OCI-LY7 (cell line): ENCODE results near the gene CASZ1. TPM values are rescaled to one million over a fixed set of nuclear protein-coding genes. Genes with fewer than 3 reads are reported as not detected.

ENCODE experiments used
- BruUV-seq: library from RNA; stranded (reverse); fragments of 400-500 nt; replicated peaks from 2 replicates; lab custom pipeline; 2021; lab: Mats Ljungman, UMichigan
- CTCF ChIA-PET: fragments of 300-600 bp; sonication (Branson Sonifier 250); formaldehyde crosslinking; loops from one replicate; lab custom pipeline; 2022; ENCODE audit warnings: antibody characterized with exemption; ENCODE audit not compliant: unreplicated experiment; lab: Charles Lee
- POLR2A ChIA-PET: fragments of 300-600 bp; sonication (Branson Sonifier 250); formaldehyde crosslinking; loops from one replicate; lab custom pipeline; 2022; ENCODE audit warnings: antibody characterized with exemption; lab: Charles Lee
- DNase-seq: peaks from one replicate; pipeline ENCODE4 v3.0.0-alpha.2; 2015; ENCODE audit warnings: low spot score
- H2AFZ ChIP-seq: fragments of 200-600 bp; sonication (generic), shearing (Covaris generic); 2 replicates; pipeline ENCODE4 v1.6.1; 2014; ENCODE audit warnings: mild to moderate bottlenecking, antibody characterized with exemption, low read length, moderate library complexity
- H3K27ac ChIP-seq: fragments of 200-600 bp; sonication (generic); 2 replicates; pipeline ENCODE4 v1.5.1; 2014; ENCODE audit warnings: mixed run types, low read depth, mild to moderate bottlenecking, moderate library complexity, low read length, inconsistent platforms; ENCODE audit not compliant: poor library complexity, severe bottlenecking
- H3K36me3 ChIP-seq: fragments of 200-600 bp; sonication (generic); 2 replicates; pipeline ENCODE4 v1.6.1; 2014; ENCODE audit warnings: mild to moderate bottlenecking, antibody characterized with exemption, low read length, moderate library complexity, mixed read lengths; ENCODE audit not compliant: insufficient read depth
- H3K4me1 ChIP-seq: fragments of 200-600 bp; sonication (generic); 2 replicates; pipeline ENCODE4 v1.5.1; 2014; ENCODE audit warnings: mild to moderate bottlenecking, low read length; ENCODE audit not compliant: insufficient read depth, poor library complexity, severe bottlenecking
- H3K4me2 ChIP-seq: fragments of 200-600 bp; sonication (generic); 2 replicates; pipeline ENCODE4 v1.6.1; 2014; ENCODE audit warnings: mild to moderate bottlenecking, low read length
- H3K4me3 ChIP-seq: fragments of 200-600 bp; sonication (generic); 2 replicates; pipeline ENCODE4 v1.5.1; 2014; ENCODE audit warnings: mild to moderate bottlenecking, low read depth, low read length; ENCODE audit not compliant: poor library complexity, severe bottlenecking
- H3K79me2 ChIP-seq: fragments of 200-600 bp; sonication (generic); 2 replicates; pipeline ENCODE4 v1.6.1; 2016; ENCODE audit warnings: low read depth, mild to moderate bottlenecking, low read length, moderate library complexity, mixed read lengths; ENCODE audit not compliant: insufficient read depth
- H3K9me2 ChIP-seq: fragments of 200-600 bp; sonication (generic); 2 replicates; pipeline ENCODE4 v1.6.1; 2016; ENCODE audit warnings: mild to moderate bottlenecking, low read length, mixed read lengths; ENCODE audit not compliant: insufficient read depth
- H3K9me3 ChIP-seq: fragments of 200-600 bp; sonication (generic); 2 replicates; pipeline ENCODE4 v1.6.1; 2014; ENCODE audit warnings: mild to moderate bottlenecking, mixed run types, low read length, mixed read lengths
- H4K20me1 ChIP-seq: fragments of 200-600 bp; sonication (generic); 2 replicates; pipeline ENCODE4 v1.6.1; 2014; ENCODE audit warnings: mild to moderate bottlenecking, antibody characterized with exemption, low read length, moderate library complexity, mixed read lengths; ENCODE audit not compliant: insufficient read depth
- EZH2phosphoT487 ChIP-seq: fragments of 200-600 bp; sonication (generic); IDR thresholded peaks from 2 replicates; pipeline ENCODE4 v1.6.1; 2018; ENCODE audit warnings: low read depth, borderline replicate concordance, mild to moderate bottlenecking, mixed run types, antibody characterized with exemption, low read length, moderate library complexity, mixed read lengths
- intact Hi-C: fragments of 100-400 bp; cut with micrococcal nuclease; formaldehyde crosslinking; loops from one replicate; pipeline ENCODE4 v1.10.0; 2022; ENCODE audit not compliant: unreplicated experiment
- total RNA-seq, 2 experiments: library from RNA; depleted of rRNA in 1 of 2; stranded (reverse); fragments of >200 nt in 1 of 2; shearing (Covaris generic) in 1 of 2; gene quantifications; 2 replicates each; pipeline ENCODE4 v1.2.3, GENCODE V29; 2014 to 2022
- TF ChIP-seq, protein P1 (sequence below): fragments of 200-600 bp; sonication (generic); conservative IDR thresholded peaks from 2 replicates; pipeline ENCODE4 v1.5.1; 2014; ENCODE audit warnings: mild to moderate bottlenecking, antibody characterized with exemption, low read length, moderate library complexity, mixed read lengths

CASZ1 gene
- total RNA-seq, 2 experiments from 2014 or later, result 3.3 to 3.9 TPM

DNA sequence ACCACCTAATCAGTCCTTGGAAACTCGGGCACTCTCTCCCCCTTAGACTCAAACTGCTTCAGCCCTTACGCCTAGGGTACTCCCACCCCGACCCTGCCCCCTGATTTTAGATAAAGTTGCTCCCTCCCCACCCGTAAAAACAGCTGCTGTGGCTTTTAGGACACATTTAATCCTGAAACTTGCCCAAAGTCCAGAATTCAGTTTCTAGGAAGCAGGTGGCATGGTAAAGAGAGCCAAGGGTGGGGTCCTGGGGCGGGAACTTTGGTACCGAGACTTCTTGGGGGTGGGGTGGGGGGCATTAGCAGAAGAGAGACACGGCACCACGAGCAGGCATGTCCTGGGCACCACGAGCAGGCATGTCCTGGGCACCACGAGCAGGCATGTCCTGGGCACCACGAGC, 52.4 kb downstream of the CASZ1 start:
- H3K36me3 ChIP-seq, result no peaks in the 10 kb centered on the region
- no peak overlapping the region for H3K4me2 ChIP-seq
- H4K20me1 ChIP-seq, result no peaks in the 10 kb centered on the region
- intact Hi-C loops, result no loop called here
- ChIA-PET POLR2A (no interaction called here), CTCF (no interaction called here)
- H3K79me2 ChIP-seq, result no peaks in the 10 kb centered on the region
- no peak overlapping the region for H3K27ac ChIP-seq
- H3K4me3 ChIP-seq, result no peak overlapping the region
- no peak for DNase-seq
- no peaks in the 10 kb centered on the region for H3K9me2 ChIP-seq
- H3K9me3 ChIP-seq, result no peaks in the 10 kb centered on the region
- H3K4me1 ChIP-seq, result no peaks in the 10 kb centered on the region
- TF ChIP-seq, protein P1, sequence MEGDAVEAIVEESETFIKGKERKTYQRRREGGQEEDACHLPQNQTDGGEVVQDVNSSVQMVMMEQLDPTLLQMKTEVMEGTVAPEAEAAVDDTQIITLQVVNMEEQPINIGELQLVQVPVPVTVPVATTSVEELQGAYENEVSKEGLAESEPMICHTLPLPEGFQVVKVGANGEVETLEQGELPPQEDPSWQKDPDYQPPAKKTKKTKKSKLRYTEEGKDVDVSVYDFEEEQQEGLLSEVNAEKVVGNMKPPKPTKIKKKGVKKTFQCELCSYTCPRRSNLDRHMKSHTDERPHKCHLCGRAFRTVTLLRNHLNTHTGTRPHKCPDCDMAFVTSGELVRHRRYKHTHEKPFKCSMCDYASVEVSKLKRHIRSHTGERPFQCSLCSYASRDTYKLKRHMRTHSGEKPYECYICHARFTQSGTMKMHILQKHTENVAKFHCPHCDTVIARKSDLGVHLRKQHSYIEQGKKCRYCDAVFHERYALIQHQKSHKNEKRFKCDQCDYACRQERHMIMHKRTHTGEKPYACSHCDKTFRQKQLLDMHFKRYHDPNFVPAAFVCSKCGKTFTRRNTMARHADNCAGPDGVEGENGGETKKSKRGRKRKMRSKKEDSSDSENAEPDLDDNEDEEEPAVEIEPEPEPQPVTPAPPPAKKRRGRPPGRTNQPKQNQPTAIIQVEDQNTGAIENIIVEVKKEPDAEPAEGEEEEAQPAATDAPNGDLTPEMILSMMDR, result no peak
- no peak for TF ChIP-seq EZH2phosphoT487
- no peak overlapping the region for H2AFZ ChIP-seq
- BruUV-seq, result no TSS peak

DNA sequence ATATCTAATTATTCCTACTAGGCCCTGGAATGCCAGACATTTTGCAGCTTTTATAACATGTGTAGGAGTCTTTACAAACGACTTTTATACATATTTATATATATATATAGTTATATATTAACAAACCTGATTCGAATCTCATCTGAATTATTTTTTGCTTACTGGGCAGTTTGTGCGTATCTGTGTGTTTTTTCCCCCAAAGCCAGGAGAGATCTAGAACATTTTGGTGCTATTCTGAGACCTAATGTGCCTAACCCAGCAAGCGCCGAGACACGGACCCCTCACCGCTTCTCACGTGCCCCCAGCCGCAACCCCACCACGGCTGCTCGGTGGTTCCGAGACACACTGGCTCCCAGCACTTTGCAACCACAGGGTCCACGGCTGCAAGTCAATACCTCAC, 54.8 kb downstream of the CASZ1 start:
- no peaks in the 10 kb centered on the region for H3K79me2 ChIP-seq
- BruUV-seq, result no TSS peak
- intact Hi-C loops, result no loop called here
- H3K36me3 ChIP-seq, result no peaks in the 10 kb centered on the region
- POLR2A ChIA-PET, result no interaction called here
- H4K20me1 ChIP-seq, result no peaks in the 10 kb centered on the region
- no peak overlapping the region for H3K27ac ChIP-seq
- H2AFZ ChIP-seq, result no peak overlapping the region
- TF ChIP-seq EZH2phosphoT487, result no peak
- TF ChIP-seq, protein P1, result no peak
- H3K9me3 ChIP-seq, result no peaks in the 10 kb centered on the region
- no peak overlapping the region for H3K4me3 ChIP-seq
- H3K9me2 ChIP-seq, result no peaks in the 10 kb centered on the region
- no peaks in the 10 kb centered on the region for H3K4me1 ChIP-seq
- no peak overlapping the region for H3K4me2 ChIP-seq
- DNase-seq, result no peak
- CTCF ChIA-PET, result no interaction called here

DNA sequence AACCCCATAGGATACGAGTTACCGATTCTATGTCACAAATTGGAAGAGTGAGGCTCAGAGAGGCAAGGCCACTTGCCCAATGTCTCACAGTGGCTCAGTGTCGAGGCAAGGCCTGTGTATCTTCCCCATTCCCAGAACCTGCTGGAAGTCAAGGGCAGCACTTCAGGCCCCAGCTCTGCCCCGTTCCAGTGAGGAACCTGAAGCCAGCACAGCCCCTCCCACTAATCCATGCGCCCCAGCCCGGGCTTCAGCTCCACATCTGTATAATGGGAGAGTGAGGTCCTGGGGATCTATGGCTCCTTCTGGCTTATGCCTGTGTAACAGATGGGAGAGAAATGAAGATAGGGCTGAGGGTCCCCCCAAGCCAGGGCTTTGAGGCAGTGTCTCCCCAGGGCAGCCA, 56.3 kb downstream of the CASZ1 start:
- no peaks in the 10 kb centered on the region for H3K79me2 ChIP-seq
- no peak overlapping the region for H3K4me2 ChIP-seq
- no peaks in the 10 kb centered on the region for H4K20me1 ChIP-seq
- no peaks in the 10 kb centered on the region for H3K36me3 ChIP-seq
- H3K4me1 ChIP-seq, result no peaks in the 10 kb centered on the region
- BruUV-seq, result no TSS peak
- ChIA-PET POLR2A (no interaction called here), CTCF (no interaction called here)
- intact Hi-C loops, result no loop called here
- H3K9me2 ChIP-seq, result no peaks in the 10 kb centered on the region
- H3K27ac ChIP-seq, result no peak overlapping the region
- no peak overlapping the region for H2AFZ ChIP-seq
- H3K4me3 ChIP-seq, result no peak overlapping the region
- no peaks in the 10 kb centered on the region for H3K9me3 ChIP-seq
- no peak for DNase-seq
- no peak for TF ChIP-seq EZH2phosphoT487
- TF ChIP-seq, protein P1, result no peak
